ENCODE data around the gene OAS3. TPM values are rescaled to one million over a fixed set of nuclear protein-coding genes. Genes with fewer than 3 reads are reported as not detected.
"Not testable (repeated sequence)": the region's sequence is repeated elsewhere in the genome, so short reads cannot be mapped to it uniquely, and the experiment has no call there.

OAS3 gene
- total RNA-seq, 2 donors from 2014 or later: 0.64 to 0.84 TPM

- no peak for TF ChIP-seq CTCF (conservative IDR thresholded peaks at IDR 0.05)
- no peak overlapping the region for H3K9ac ChIP-seq (ENCODE audit: extremely low read depth, low read length, poor library complexity, severe bottlenecking)
- no peaks in the 10 kb centered on the region for H3K27me3 Mint-ChIP-seq (ENCODE audit: insufficient read depth)
- no peaks in the 10 kb centered on the region for H3K27me3 ChIP-seq (ENCODE audit: control insufficient read depth, insufficient read depth, low read length, poor library complexity, severe bottlenecking)
- H3K36me3 ChIP-seq (ENCODE audit: control insufficient read depth, insufficient read depth, low read length): no peaks in the 10 kb centered on the region
- peak; percentile 37 for DNase-seq
- no peaks in the 10 kb centered on the region for H3K9me3 ChIP-seq (ENCODE audit: control insufficient read depth, low read length)
- no peaks in the 10 kb centered on the region for H3K9me3 Mint-ChIP-seq
- no peaks in the 10 kb centered on the region for H3K4me1 ChIP-seq (ENCODE audit: control insufficient read depth, insufficient read depth, low read length)
- H3K27ac Mint-ChIP-seq: no peak overlapping the region
- no peak overlapping the region for H3K27ac ChIP-seq (ENCODE audit: low read depth, low read length)
- H3K4me3 Mint-ChIP-seq: no peak overlapping the region
- no peaks in the 10 kb centered on the region for H3K36me3 Mint-ChIP-seq (ENCODE audit: low read depth)
- 89 to 97% methylated on average over 5 to 7 of the region's 7 CpGs for WGBS, 2 experiments (ENCODE audit: insufficient coverage in 1 of 2, insufficient read length in 1 of 2)
- no peaks in the 10 kb centered on the region for H3K4me1 Mint-ChIP-seq
- no peak overlapping the region for H3K4me3 ChIP-seq (ENCODE audit: low read length)
These were observed 10.5 kb downstream of the OAS3 start for GRCh38 chr12:112948806-112949205.

GRCh38 chr12:112950701-112951100 is 12.4 kb downstream of the OAS3 start:
- WGBS, 2 experiments (ENCODE audit: insufficient coverage in 1 of 2, insufficient read length in 1 of 2): 87 to 96% methylated on average over 9 to 11 of the region's 11 CpGs
- no peak overlapping the region for H3K27ac ChIP-seq (ENCODE audit: low read depth, low read length)
- Mint-ChIP-seq H3K4me1 (no peaks in the 10 kb centered on the region), H3K4me3 (no peak overlapping the region), H3K27me3 (ENCODE audit: insufficient read depth) (peaks cover 7% of the 10 kb centered on the region), H3K27ac (no peak overlapping the region), H3K36me3 (ENCODE audit: low read depth) (no peaks in the 10 kb centered on the region), H3K9me3 (no peaks in the 10 kb centered on the region)
- no peaks in the 10 kb centered on the region for H3K27me3 ChIP-seq (ENCODE audit: control insufficient read depth, insufficient read depth, low read length, poor library complexity, severe bottlenecking)
- TF ChIP-seq CTCF (conservative IDR thresholded peaks at IDR 0.05): no peak
- no peaks in the 10 kb centered on the region for H3K4me1 ChIP-seq (ENCODE audit: control insufficient read depth, insufficient read depth, low read length)
- no peaks in the 10 kb centered on the region for H3K9me3 ChIP-seq (ENCODE audit: control insufficient read depth, low read length)
- no peaks in the 10 kb centered on the region for H3K36me3 ChIP-seq (ENCODE audit: control insufficient read depth, insufficient read depth, low read length)
- no peak overlapping the region for H3K4me3 ChIP-seq (ENCODE audit: low read length)
- H3K9ac ChIP-seq (ENCODE audit: extremely low read depth, low read length, poor library complexity, severe bottlenecking): no peak overlapping the region
- peak; percentile 41 for DNase-seq

GRCh38 chr12:112957125-112957524 is 18.9 kb downstream of the OAS3 start:
- H3K36me3 ChIP-seq (ENCODE audit: control insufficient read depth, insufficient read depth, low read length); H3K27me3 ChIP-seq (ENCODE audit: control insufficient read depth, insufficient read depth, low read length, poor library complexity, severe bottlenecking); H3K36me3 Mint-ChIP-seq (ENCODE audit: low read depth); H3K4me3 ChIP-seq (ENCODE audit: low read length); H3K4me1 ChIP-seq (ENCODE audit: control insufficient read depth, insufficient read depth, low read length); DNase-seq; H3K27ac ChIP-seq (ENCODE audit: low read depth, low read length); H3K9me3 ChIP-seq (ENCODE audit: control insufficient read depth, low read length); H3K4me3 Mint-ChIP-seq; H3K9ac ChIP-seq (ENCODE audit: extremely low read depth, low read length, poor library complexity, severe bottlenecking); H3K4me1 Mint-ChIP-seq; H3K27ac Mint-ChIP-seq: not testable (repeated sequence)
- H3K9me3 Mint-ChIP-seq: peaks cover 35% of the 10 kb centered on the region
- peaks cover 29% of the 10 kb centered on the region for H3K27me3 Mint-ChIP-seq (ENCODE audit: insufficient read depth)
- WGBS, 2 experiments (ENCODE audit: insufficient coverage in 1 of 2, insufficient read length in 1 of 2): 96% methylated on average over 4 of the region's 4 CpGs; no CpG with 5 or more reads in 1 of the 2 experiments

GRCh38 chr12:112961074-112961473 is 22.8 kb downstream of the OAS3 start:
- no peak overlapping the region for H3K4me3 Mint-ChIP-seq
- no peak overlapping the region for H3K27ac Mint-ChIP-seq
- H3K9me3 ChIP-seq (ENCODE audit: control insufficient read depth, low read length): peaks cover 9% of the 10 kb centered on the region
- no peaks in the 10 kb centered on the region for H3K4me1 Mint-ChIP-seq
- no peak overlapping the region for H3K9ac ChIP-seq (ENCODE audit: extremely low read depth, low read length, poor library complexity, severe bottlenecking)
- H3K9me3 Mint-ChIP-seq: peaks cover 35% of the 10 kb centered on the region
- H3K36me3 Mint-ChIP-seq (ENCODE audit: low read depth): no peaks in the 10 kb centered on the region
- WGBS, 2 experiments (ENCODE audit: insufficient coverage in 1 of 2, insufficient read length in 1 of 2): 78 to 79% methylated on average over 5 to 7 of the region's 7 CpGs
- no peaks in the 10 kb centered on the region for H3K36me3 ChIP-seq (ENCODE audit: control insufficient read depth, insufficient read depth, low read length)
- no peak overlapping the region for H3K27ac ChIP-seq (ENCODE audit: low read depth, low read length)
- TF ChIP-seq CTCF (conservative IDR thresholded peaks at IDR 0.05): no peak
- no peak overlapping the region for H3K4me3 ChIP-seq (ENCODE audit: low read length)
- H3K27me3 Mint-ChIP-seq (ENCODE audit: insufficient read depth): peaks cover 24% of the 10 kb centered on the region
- no peaks in the 10 kb centered on the region for H3K4me1 ChIP-seq (ENCODE audit: control insufficient read depth, insufficient read depth, low read length)
- peak; percentile 52 for DNase-seq
- peaks cover 4% of the 10 kb centered on the region for H3K27me3 ChIP-seq (ENCODE audit: control insufficient read depth, insufficient read depth, low read length, poor library complexity, severe bottlenecking)

Data from endodermal cell (in vitro differentiated cells).